Activated CD8-positive, alpha-beta T cell treated with anti-CD3 and anti-CD28 coated beads for 36 hours (primary cell): ENCODE results near the gene ABCC12. TPM values are rescaled to one million over a fixed set of nuclear protein-coding genes. Genes with fewer than 3 reads are reported as not detected.

Experiments used
- ATAC-seq: fragments of 200-7000 bp; cut with Tn5 transposase; one replicate; pipeline ENCODE4 v1.10.0; 2021; ENCODE audit warnings: mild to moderate bottlenecking, moderate library complexity
- CTCF ChIA-PET: fragments of 350-600 bp; sonication (Branson Sonifier 250); formaldehyde crosslinking; loops from one replicate; lab custom pipeline; 2021; ENCODE audit warnings: antibody characterized with exemption; lab: Charles Lee
- POLR2A ChIA-PET: fragments of 350-600 bp; sonication (Branson Sonifier 250); formaldehyde crosslinking; loops from one replicate; lab custom pipeline; 2021; ENCODE audit warnings: antibody characterized with exemption; lab: Charles Lee
- DNase-seq: peaks from one replicate; pipeline ENCODE4 v3.0.0-alpha.2; 2020
- H3K27ac Mint-ChIP-seq: one replicate; pipeline ENCODE4 v1.8.0; 2021; ENCODE audit warnings: mild to moderate bottlenecking, mixed read lengths
- H3K27me3 Mint-ChIP-seq: one replicate; pipeline ENCODE4 v1.8.0; 2021; ENCODE audit warnings: mixed read lengths
- H3K36me3 Mint-ChIP-seq: one replicate; pipeline ENCODE4 v1.8.0; 2021; ENCODE audit warnings: low read depth, mixed read lengths
- H3K4me1 Mint-ChIP-seq: one replicate; pipeline ENCODE4 v1.8.0; 2021; ENCODE audit warnings: low read depth, mixed read lengths
- H3K4me3 Mint-ChIP-seq: one replicate; pipeline ENCODE4 v1.8.0; 2021; ENCODE audit warnings: mild to moderate bottlenecking, moderate library complexity, mixed read lengths
- H3K9me3 Mint-ChIP-seq: one replicate; pipeline ENCODE4 v1.8.0; 2021; ENCODE audit warnings: mixed read lengths
- intact Hi-C: fragments of 100-400 bp; cut with micrococcal nuclease; formaldehyde crosslinking; loops from one replicate; pipeline ENCODE4 v1.10.0; 2022
- total RNA-seq, 2 experiments: library from RNA; stranded (reverse); gene quantifications; one replicate each; pipeline ENCODE4 v1.2.3, GENCODE V29; 2021
- TF ChIP-seq, protein P1 (sequence below): fragments of 200-600 bp; IDR thresholded peaks from one replicate; pipeline ENCODE4 v1.8.0; 2022; ENCODE audit warnings: antibody characterized with exemption, mild to moderate bottlenecking

Gene ABCC12
- total RNA-seq, 2 experiments from 2014 or later = not detected

- DNase-seq (no peak), ATAC-seq (no peak)
- intact Hi-C loops = no loop called here
- H3K27me3 Mint-ChIP-seq = peaks cover under 1% of the 10 kb centered on the region
- H3K27ac Mint-ChIP-seq = no peak overlapping the region
- CTCF ChIA-PET = interaction anchor here (2.9 kb wide), 1 partner anchor 28 kb away, joined by 11 read pairs; no protein-coding TSS in a partner anchor
- TF ChIP-seq, protein P1, sequence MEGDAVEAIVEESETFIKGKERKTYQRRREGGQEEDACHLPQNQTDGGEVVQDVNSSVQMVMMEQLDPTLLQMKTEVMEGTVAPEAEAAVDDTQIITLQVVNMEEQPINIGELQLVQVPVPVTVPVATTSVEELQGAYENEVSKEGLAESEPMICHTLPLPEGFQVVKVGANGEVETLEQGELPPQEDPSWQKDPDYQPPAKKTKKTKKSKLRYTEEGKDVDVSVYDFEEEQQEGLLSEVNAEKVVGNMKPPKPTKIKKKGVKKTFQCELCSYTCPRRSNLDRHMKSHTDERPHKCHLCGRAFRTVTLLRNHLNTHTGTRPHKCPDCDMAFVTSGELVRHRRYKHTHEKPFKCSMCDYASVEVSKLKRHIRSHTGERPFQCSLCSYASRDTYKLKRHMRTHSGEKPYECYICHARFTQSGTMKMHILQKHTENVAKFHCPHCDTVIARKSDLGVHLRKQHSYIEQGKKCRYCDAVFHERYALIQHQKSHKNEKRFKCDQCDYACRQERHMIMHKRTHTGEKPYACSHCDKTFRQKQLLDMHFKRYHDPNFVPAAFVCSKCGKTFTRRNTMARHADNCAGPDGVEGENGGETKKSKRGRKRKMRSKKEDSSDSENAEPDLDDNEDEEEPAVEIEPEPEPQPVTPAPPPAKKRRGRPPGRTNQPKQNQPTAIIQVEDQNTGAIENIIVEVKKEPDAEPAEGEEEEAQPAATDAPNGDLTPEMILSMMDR = no peak
- H3K4me3 Mint-ChIP-seq = no peak overlapping the region
- no peaks in the 10 kb centered on the region for H3K4me1 Mint-ChIP-seq
- POLR2A ChIA-PET = no interaction called here
- H3K9me3 Mint-ChIP-seq = no peaks in the 10 kb centered on the region
- H3K36me3 Mint-ChIP-seq = no peaks in the 10 kb centered on the region
Measured at GRCh38 chr16:48136547-48137360, 19.0 kb downstream of the ABCC12 start.

GRCh38 chr16:48133455-48134211, 22.2 kb downstream of the ABCC12 start:
- TF ChIP-seq, protein P1 = no peak
- ChIA-PET CTCF (no interaction called here), POLR2A (no interaction called here)
- ATAC-seq (no peak), DNase-seq (no peak)
- peaks cover 6% of the 10 kb centered on the region for H3K27me3 Mint-ChIP-seq
- H3K27ac Mint-ChIP-seq = no peak overlapping the region
- H3K36me3 Mint-ChIP-seq = no peaks in the 10 kb centered on the region
- intact Hi-C loops = no loop called here
- H3K9me3 Mint-ChIP-seq = no peaks in the 10 kb centered on the region
- no peak overlapping the region for H3K4me3 Mint-ChIP-seq
- H3K4me1 Mint-ChIP-seq = no peaks in the 10 kb centered on the region

GRCh38 chr16:48132696-48133095, 23.1 kb downstream of the ABCC12 start:
- DNase-seq (no peak), ATAC-seq (no peak)
- H3K36me3 Mint-ChIP-seq = no peaks in the 10 kb centered on the region
- ChIA-PET POLR2A (no interaction called here), CTCF (interaction anchor here (0.6 kb wide), 1 partner anchor 15 kb away, joined by 3 read pairs; no protein-coding TSS in a partner anchor)
- H3K27me3 Mint-ChIP-seq = peaks cover 6% of the 10 kb centered on the region
- H3K27ac Mint-ChIP-seq = no peak overlapping the region
- no peak overlapping the region for H3K4me3 Mint-ChIP-seq
- intact Hi-C loops = no loop called here
- TF ChIP-seq, protein P1 = no peak
- H3K4me1 Mint-ChIP-seq = no peaks in the 10 kb centered on the region
- no peaks in the 10 kb centered on the region for H3K9me3 Mint-ChIP-seq

- Mint-ChIP-seq H3K27me3 (peaks cover 6% of the 10 kb centered on the region), H3K4me1 (no peaks in the 10 kb centered on the region), H3K9me3 (no peaks in the 10 kb centered on the region), H3K36me3 (no peaks in the 10 kb centered on the region), H3K27ac (no peak overlapping the region), H3K4me3 (no peak overlapping the region)
- intact Hi-C loops = no loop called here
- CTCF ChIA-PET = no interaction called here
- POLR2A ChIA-PET = no interaction called here
- TF ChIP-seq, protein P1 = no peak
- no peak for DNase-seq
- no peak for ATAC-seq
Measured at GRCh38 chr16:48131201-48131935, 24.4 kb downstream of the ABCC12 start.
